Vagina (tissue), 2 donors: ENCODE data around the gene TRANK1.

Experiments
- CTCF ChIP-seq, 3 experiments: fragments of 450-650 bp in 2 of 3; fragments of 200-600 bp in 1 of 3; sonication (generic) in 1 of 3; IDR thresholded peaks; one replicate each; pipeline ENCODE4 v1.5.1; 2017 to 2019; ENCODE audit warnings: antibody characterized with exemption in 3 of 3, mild to moderate bottlenecking in 2 of 3, moderate library complexity in 2 of 3
- POLR2A ChIP-seq, 2 donors: fragments of 450-650 bp; IDR thresholded peaks; one replicate each; pipeline ENCODE4 v1.6.1; 2017; ENCODE audit warnings: antibody characterized with exemption in 2 of 2, mild to moderate bottlenecking in 2 of 2, moderate library complexity in 2 of 2

- TF ChIP-seq CTCF (IDR thresholded peaks at IDR 0.05) (no peak), POLR2A (IDR thresholded peaks at IDR 0.05) (no peak)
Measured at GRCh38 chr3:36945333-36945980, 603 bp upstream of the TRANK1 start.
